A549 treated with AZD9567 at 1 μM for 4 hours (cell line): ENCODE measurements around the gene TGFBR3. TPM values are rescaled to one million over a fixed set of nuclear protein-coding genes. Genes with fewer than 3 reads are reported as not detected.

Experiments used
- total RNA-seq: library from RNA; stranded (reverse); fragments of 200-300 nt; extraction: Qiagen RNA extraction; gene quantifications from 5 replicates; pipeline ENCODE4 v1.2.3, GENCODE V29; 2022; ENCODE audit not compliant: insufficient read depth

TGFBR3 gene
- 4.3 to 16.4 TPM (median 5.4 TPM) in 5 replicates for total RNA-seq

DNA sequence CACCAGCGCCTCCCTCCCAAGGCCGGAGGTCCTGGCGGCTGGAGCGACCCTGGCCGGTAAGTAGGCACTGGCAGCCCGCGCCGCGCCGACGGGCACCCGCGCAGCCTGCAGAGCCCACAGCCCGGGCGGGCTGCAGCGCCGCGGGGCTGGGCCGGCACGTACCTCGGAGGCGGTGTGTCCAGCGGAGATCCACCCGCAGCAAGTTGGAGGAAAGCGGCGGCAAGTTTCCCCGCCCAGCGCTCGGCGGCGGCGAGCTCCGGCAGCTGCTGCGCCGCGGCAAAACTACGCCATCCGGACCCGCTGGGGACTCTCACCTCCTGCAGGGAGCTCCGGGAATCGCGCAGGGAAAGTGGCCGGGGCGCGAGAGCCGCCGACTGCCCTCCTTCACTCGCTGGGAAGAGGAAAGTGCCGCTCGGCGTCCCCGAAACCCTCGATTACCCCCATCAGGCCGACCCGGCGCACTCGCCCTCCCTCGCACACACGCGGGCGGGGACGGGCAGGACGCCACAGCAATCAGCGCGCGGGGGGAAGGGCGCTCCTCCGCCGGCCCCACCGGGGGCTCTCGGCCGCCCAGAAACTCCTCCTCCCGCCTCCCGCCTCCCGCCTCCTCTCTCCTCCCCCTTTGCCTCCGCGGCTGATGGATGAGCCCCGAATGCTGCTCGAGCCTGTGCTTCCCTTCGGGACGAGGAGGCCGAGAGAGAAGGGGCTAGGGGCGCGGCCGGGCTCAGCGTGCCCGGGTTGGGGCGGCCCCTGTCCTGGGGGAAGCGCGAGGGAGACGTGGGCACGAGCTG, at the start of gene TGFBR3:
Gene TGFBR3, minus strand, starts transcription at position 436 of the 791 bp plus-strand sequence. CDS start 24,620 bp downstream, outside the sequence.

Other genes starting within 250 kb of the TGFBR3 start
- not detected in 5 replicates for gene BRDT, start 63.2 kb upstream of the TGFBR3 start, total RNA-seq
- gene EPHX4, start 143.8 kb upstream of the TGFBR3 start, total RNA-seq, result 0.61 to 0.80 TPM (median 0.70 TPM) in 4 of 5 replicates, not detected in the other
- gene SETSIP, start 189.3 kb upstream of the TGFBR3 start, total RNA-seq, result not detected in 5 replicates
- gene BTBD8, start 194.2 kb upstream of the TGFBR3 start, total RNA-seq, result 0.33 to 0.81 TPM (median 0.59 TPM) in 5 replicates